B cell (primary cell): Measurements from ENCODE around the gene LSM10.

ENCODE experiments used
- CTCF ChIP-seq: fragments of 200-600 bp; IDR thresholded peaks from one replicate; pipeline ENCODE4 v1.8.0; 2022; ENCODE audit warnings: antibody characterized with exemption, mild to moderate bottlenecking
- EZH2 ChIP-seq: IDR thresholded peaks from 2 replicates; pipeline ENCODE4 v1.6.1; 2012; ENCODE audit warnings: borderline replicate concordance, low read depth, mild to moderate bottlenecking, moderate library complexity, low read length; ENCODE audit not compliant: insufficient read depth, poor library complexity, severe bottlenecking

- TF ChIP-seq EZH2 (no peak), CTCF (no peak)
Observed at GRCh38 chr1:36350659-36351226, 47.0 kb downstream of the LSM10 start.
